GM12872 (cell line): ENCODE results near the gene NKAPL.

Source experiments
- TF ChIP-seq, protein P1 (sequence below): IDR thresholded peaks from 3 replicates; pipeline ENCODE4 v1.5.1; 2011; ENCODE audit warnings: low read depth, mild to moderate bottlenecking, low read length, moderate library complexity; ENCODE audit not compliant: insufficient read depth

NKAPL gene

DNA sequence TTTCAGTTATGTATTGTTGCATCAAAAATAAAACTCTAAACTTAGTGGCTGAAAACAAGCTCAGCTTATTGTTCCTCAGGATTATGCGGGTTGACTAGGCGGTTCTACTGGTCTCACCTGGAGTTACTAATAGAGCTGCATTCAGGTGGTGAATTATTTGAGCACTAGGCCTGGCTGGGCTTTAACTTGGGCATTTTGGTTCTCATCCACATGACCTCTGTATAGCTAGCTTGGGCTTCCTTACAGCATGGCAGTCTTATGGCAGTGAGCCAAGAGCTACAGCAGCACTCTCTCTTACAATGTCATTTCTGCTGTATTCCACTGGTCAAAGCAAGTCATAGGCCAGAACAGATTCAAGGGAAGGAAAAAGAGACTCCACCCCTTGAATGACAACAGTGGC lies 23.8 kb downstream of the NKAPL start:
- TF ChIP-seq, protein P1, sequence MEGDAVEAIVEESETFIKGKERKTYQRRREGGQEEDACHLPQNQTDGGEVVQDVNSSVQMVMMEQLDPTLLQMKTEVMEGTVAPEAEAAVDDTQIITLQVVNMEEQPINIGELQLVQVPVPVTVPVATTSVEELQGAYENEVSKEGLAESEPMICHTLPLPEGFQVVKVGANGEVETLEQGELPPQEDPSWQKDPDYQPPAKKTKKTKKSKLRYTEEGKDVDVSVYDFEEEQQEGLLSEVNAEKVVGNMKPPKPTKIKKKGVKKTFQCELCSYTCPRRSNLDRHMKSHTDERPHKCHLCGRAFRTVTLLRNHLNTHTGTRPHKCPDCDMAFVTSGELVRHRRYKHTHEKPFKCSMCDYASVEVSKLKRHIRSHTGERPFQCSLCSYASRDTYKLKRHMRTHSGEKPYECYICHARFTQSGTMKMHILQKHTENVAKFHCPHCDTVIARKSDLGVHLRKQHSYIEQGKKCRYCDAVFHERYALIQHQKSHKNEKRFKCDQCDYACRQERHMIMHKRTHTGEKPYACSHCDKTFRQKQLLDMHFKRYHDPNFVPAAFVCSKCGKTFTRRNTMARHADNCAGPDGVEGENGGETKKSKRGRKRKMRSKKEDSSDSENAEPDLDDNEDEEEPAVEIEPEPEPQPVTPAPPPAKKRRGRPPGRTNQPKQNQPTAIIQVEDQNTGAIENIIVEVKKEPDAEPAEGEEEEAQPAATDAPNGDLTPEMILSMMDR: no peak

DNA sequence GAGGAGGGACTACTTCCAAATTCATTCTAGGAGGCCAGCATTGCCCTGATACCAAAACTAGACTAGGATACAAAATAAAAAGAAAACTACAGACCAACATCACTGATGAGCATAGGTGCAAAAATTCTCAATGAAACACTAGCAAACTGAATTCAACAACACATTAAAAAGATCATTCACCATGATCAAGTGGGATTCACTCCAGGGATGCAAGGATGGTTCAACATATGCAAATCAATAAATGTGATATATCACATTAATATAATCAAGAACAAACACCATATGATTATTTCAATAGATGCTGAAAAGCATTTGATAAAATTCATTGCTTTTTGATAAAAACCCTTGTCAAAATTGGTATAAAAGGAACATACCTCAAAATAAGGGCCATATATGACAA lies 32.5 kb downstream of the NKAPL start:
- TF ChIP-seq, protein P1: no peak

- TF ChIP-seq, protein P1: no peak
Observed at GRCh38 chr6:28295326-28295725, 36.2 kb downstream of the NKAPL start.

DNA sequence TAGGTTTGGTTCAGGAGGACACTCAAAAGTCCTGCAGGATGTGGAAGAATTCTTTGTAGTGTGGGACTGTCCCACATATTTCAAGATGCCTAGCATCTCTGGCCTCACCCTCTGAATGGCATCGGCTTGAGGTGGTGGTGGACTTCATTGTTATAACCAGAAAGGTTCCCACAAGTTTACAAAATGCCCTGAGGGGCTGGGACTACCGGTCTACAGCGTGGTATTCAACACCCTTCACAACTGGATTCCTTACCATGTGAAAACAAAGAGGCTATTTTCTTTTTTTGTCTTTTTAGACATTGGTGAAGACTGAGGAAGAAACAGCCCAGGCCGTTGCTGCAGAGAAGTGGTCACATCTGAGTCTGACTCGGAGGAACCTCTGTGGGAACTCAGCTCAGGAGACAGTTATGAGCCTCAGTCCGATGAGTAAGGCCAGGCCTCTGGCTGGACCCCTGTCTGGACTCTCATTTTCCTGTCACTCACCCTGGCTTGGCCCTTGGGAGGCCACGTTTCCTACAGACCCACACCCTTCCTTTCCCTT lies 37.5 kb downstream of the NKAPL start:
- TF ChIP-seq, protein P1: no peak

DNA sequence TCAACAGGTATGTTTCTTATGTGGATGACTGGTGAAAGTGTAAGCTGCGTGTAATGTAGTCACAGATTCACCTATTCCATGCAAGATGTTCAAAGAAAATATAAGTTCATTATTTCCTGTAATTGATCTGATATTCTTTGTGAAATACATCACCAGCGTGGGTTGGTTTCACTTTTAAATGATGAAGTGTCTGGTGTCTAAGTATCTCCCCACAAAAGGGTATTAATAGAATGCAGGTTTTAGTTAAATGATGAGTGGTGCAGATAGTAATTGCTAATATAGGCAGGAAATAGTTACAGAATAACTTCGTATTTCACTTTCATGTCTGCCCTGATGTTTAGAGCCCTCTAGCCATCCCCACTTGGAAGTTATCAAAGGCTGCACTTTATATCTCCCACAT lies 44.5 kb downstream of the NKAPL start:
- TF ChIP-seq, protein P1: no peak
